Iris pigment epithelial cell (primary cell): ENCODE measurements around the gene BICDL2.

Experiments
- DNase-seq: peaks from one replicate; pipeline ENCODE4 v3.0.0-alpha.2; 2011; ENCODE audit warnings: low read depth

Gene BICDL2

DNA sequence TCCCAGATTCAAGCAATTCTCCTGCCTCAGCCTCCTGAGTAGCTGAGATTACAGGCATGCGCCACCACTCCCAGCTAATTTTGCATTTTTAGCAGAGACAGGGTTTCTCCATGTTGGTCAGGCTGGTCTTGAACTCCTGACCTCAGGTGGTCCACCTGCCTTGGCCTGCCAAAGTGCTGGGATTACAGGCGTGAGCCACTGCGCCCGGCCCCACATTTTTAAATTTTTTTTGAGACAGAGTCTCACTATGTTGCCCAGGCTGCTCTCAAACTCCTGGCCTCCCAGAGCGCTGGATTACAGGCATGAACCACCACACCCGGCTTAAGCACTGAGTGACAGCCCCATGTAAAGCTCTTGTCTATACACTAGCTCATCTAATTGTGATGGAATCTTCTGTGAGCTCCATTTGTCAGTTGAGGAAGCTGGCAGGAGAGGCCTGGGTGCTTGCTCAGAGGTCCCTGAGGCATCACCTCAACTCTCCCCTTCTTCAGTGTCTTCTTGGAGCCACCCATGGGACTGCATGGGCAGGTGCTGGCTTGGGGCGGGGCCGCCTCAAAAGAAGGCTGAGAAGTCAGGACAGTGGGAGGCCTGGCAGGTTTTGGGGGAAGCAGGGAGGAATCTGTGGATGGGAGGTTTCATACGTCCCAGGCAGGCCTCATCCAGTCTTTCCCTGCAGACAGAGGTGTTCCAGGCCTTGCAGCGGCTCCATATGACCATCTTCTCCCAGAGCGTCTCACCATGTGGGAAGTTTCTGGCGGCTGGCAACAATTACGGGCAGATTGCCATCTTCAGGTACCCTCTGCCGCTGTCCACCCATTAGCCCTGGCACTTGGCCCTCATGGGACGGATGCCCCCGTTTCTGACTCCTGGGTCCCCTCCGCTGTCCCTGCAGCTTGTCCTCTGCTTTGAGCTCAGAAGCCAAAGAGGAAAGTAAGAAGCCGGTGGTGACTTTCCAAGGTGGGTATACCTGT is 11.4 kb downstream of the BICDL2 start:
- no peak for DNase-seq

DNA sequence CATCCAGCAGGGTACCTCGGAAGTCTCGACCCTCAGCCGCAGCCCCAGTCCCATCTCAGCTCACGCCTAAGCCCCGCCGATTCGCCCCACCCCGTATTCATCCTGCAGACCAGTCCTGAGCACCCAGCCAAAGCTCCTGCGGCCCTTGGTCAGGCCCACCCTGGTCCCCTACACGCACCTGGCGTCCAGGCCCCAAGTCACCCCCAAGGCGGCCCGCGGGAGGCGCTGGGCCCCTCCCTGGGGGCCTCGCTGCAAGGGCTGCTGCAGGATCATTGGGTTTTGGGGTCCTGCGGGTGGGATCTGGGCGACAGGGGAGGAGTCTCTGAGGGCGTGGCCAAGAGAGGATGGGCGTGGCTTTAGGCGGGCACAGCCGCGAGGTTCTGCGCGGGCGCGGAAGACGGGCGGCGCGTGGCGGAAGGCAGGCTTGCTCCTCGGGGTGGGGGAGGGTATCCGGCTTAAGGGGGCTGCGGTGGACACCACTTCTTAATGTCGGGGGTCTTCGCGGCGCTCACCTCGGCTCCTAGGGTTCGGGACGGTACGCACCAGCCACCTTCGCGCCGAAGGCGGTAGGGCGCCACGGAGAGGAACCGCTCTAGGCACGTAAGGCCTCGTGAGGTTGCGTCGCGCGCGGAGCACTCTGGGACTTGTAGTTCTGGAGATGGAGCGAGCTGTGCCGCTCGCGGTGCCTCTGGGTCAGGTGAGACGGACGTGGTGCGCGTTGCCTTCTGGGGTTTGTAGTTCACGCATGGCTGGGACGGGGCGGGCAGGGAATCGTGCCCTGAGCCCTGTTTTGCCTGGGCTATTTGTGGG is 12.9 kb downstream of the BICDL2 start, which contains the start of the genes HCFC1R1 and THOC6:
HCFC1R1 (minus strand) TSS at position 274 of the 810 bp plus-strand sequence; CDS start at position 273, 1 bp downstream.
THOC6 (plus strand) TSS at position 367 of the 810 bp plus-strand sequence; CDS start at position 659, 292 bp downstream.
- peak; percentile 99 for DNase-seq

DNA sequence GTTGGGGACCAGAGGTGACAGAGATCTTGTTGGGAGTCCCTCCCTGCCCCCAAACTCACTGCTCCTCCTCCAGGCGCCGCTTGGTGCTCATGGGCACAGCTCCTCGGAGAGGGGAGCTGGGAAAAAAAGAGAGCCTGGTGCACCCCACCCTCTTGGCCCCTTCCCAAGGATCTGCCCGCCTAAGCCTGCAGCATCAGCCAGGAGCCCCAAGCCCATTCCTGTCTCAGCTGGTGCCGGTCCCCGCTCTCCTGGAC is 13.4 kb downstream of the BICDL2 start:
- peak; percentile 60 for DNase-seq

GRCh38 chr16:3022684-3023414 is 13.9 kb downstream of the BICDL2 start:
- DNase-seq, result peak; percentile 12

GRCh38 chr16:3022208-3022683 is 14.5 kb downstream of the BICDL2 start:
- peak; percentile 96 for DNase-seq

DNA sequence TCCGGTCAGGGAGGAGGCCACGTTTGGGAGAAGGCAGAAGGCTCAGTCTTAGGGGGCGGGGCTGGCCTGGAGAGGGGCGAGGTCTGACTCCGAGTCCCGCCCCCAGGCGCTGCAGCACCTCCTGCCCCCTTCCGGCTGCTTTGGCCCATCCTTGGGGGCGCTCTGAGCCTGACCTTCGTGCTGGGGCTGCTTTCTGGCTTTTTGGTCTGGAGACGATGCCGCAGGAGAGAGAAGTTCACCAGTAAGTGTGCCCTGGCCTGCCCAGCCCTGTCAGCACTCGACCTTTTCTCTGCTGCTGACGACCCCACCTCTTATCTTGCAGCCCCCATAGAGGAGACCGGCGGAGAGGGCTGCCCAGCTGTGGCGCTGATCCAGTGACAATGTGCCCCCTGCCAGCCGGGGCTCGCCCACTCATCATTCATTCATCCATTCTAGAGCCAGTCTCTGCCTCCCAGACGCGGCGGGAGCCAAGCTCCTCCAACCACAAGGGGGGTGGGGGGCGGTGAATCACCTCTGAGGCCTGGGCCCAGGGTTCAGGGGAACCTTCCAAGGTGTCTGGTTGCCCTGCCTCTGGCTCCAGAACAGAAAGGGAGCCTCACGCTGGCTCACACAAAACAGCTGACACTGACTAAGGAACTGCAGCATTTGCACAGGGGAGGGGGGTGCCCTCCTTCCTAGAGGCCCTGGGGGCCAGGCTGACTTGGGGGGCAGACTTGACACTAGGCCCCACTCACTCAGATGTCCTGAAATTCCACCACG is 15.1 kb downstream of the BICDL2 start:
- peak; percentile 96 for DNase-seq

DNA sequence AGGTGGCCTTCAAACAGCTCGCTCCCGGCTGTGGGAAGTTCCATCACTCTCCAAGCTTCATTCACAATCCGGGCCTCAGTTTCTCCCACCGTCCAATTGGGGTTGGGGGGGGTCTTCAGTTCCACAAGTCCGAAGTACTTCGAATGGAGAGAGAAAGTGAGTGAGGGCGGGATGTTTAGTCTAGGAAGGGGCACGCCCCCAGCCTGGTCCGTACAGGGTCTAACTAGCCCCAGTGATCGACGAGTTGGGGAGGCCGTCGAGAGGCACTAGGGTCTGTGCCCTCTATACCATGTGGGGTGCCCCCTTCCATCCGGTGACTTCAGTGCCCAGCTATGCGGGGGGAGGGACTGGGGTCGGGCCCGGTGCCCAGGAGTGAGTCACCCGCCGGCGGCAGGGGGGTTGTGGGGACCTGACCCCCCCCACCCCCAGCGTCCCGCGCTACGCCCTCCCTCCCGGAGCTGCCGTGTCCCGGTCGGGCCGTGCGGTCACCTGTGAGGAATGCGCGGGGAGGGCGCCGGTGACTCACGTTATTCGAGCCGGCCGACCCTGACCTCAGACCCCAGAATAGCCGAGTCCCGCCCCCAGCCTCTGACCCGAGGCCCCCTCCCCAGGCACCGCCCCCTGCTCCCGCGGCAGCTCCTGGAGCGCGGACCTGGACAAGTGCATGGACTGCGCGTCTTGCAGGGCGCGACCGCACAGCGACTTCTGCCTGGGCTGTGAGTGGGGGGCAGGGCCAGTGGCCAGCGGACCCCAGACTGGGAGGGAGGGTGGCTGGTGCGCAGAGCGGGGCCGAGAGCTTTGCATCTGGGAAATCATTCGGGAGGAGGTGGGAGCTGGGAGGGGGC is 15.9 kb downstream of the BICDL2 start:
- peak; percentile 90 for DNase-seq

DNA sequence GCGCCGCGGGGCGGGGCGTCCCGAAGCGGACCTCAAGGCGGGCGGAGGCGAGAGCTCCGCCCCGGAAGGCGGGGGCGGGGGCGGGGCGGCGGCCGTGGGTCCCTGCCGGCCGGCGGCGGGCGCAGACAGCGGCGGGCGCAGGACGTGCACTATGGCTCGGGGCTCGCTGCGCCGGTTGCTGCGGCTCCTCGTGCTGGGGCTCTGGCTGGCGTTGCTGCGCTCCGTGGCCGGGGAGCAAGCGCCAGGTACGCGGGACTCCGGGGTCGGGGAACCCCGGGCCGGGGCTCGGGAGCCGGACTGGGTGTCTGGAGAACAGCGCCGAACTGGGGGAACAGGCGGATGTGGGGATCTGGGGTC is 16.5 kb downstream of the BICDL2 start, which contains the start of gene TNFRSF12A:
TNFRSF12A (plus strand) TSS at position 122 of the 357 bp plus-strand sequence; CDS start at position 152, 30 bp downstream.
- peak; percentile 81 for DNase-seq

DNA sequence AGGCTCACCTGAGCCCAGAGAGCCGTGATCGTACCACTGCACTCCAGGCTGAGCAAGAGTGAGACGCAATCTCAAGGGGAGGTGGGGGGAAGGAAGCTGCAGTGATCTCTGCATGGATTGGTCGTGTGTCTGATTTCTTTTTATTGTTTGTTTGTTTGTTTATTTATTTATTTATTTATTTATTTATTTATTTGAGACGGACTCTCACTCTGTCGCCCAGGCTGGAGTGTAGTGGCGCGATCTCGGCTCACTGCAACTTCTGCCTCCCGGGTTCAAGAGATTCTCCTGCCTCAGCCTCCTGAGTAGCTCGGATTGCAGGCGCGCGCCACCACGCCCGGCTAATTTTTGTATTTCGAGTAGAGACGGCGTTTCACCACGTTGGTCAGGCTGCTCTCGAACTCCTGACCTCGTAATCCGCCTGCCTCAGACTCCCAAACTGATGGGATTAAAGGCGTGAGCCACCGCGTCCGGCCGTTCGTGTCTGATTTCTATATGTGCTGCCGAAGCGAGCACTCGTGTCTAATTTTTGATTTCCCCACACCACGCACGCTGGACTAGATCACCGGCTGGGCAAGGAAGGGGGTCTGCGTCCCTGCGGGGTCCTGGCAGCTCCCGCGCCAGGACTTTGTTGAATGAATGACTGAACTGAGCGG is 17.0 kb downstream of the BICDL2 start:
- DNase-seq, result no peak

GRCh38 chr16:3017794-3018506 is 18.8 kb downstream of the BICDL2 start, which contains the start of gene CLDN6:
Gene CLDN6, minus strand, starts transcription at chr16:3018183. Its CDS starts 2,162 bp downstream, at chr16:3016021.
- no peak for DNase-seq

DNA sequence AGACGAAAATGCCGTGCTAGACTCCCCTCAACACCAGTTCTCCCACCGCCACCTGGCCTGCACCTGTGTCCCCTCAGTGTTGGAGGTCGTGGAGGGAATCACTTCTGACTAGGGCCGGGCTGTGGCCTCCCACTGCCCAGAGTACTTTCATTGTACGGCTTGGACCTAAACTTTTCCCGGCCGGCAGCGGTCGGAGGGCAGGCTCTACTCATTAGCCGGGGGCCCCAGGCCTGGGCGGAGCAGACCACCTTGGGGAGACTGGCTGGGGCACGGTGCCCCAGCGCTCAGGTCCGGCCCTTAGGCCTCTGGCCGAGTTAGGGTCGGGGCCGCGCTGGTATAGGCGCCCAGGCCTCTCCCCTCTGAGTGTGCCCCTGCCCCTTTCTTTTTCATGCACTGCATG is 19.4 kb downstream of the BICDL2 start:
- no peak for DNase-seq

- no peak for DNase-seq
Measured at GRCh38 chr16:3015865-3016521, 20.8 kb downstream of the BICDL2 start.

DNA sequence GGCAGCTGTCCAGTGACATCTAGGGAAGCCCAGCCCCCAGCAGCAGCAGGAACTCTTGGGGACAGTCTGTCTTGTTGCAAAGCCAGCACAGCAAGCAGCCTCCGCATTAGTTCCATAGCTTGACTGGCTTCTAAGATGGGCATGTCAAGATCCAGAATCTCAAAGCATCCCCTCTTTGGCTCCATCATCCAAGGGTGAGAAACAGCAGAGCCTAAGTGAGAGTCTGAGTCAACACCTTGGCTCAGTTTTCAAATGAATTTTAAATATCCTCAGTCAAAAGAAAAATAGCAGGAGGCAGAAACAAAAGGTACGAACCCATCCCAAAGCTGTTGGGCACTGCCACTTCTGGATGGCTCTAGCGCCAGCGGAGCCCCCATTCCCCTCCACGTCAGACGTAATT is 21.8 kb downstream of the BICDL2 start:
- no peak for DNase-seq

GRCh38 chr16:3013998-3014690 is 22.6 kb downstream of the BICDL2 start:
- no peak for DNase-seq

DNA sequence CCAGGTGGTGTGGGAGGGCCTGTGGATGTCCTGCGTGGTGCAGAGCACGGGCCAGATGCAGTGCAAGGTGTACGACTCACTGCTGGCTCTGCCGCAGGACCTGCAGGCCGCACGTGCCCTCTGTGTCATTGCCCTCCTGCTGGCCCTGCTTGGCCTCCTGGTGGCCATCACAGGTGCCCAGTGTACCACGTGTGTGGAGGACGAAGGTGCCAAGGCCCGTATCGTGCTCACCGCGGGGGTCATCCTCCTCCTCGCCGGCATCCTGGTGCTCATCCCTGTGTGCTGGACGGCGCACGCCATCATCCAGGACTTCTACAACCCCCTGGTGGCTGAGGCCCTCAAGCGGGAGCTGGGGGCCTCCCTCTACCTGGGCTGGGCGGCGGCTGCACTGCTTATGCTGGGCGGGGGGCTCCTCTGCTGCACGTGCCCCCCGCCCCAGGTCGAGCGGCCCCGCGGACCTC is 23.2 kb downstream of the BICDL2 start:
- no peak for DNase-seq

GRCh38 chr16:3012828-3013420 is 23.8 kb downstream of the BICDL2 start, which contains the start of gene CLDN9:
Gene CLDN9, plus strand, starts transcription at chr16:3012923. Its CDS starts 440 bp downstream, at chr16:3013363.
- DNase-seq, result no peak

DNA sequence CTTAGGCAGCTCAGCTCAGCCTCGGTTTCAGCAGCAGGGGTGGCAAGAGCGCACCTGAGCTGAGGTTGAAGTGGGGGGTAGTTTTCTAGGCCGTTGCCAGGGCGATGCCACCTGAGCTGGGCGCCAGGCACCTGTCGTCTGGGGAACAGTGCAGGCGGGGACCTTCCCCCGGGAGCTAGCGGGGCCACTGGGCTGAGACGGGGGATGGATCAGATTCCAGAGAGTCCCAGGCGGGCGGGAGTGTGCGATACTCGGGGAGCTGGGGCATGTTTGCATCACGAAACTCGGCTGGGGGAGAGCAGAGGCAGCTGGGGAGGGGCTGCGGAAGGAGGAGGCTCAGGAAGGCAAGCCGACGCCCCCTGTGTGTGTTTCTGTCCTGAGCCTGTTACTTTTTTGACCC is 24.5 kb downstream of the BICDL2 start:
- no peak for DNase-seq
